HepG2 (cell line): Measurements from ENCODE around the gene PLPPR3. TPM values are rescaled to one million over a fixed set of nuclear protein-coding genes. Genes with fewer than 3 reads are reported as not detected.

Experiments
- FOXK2 ChIP-seq: fragments of 450-650 bp; IDR thresholded peaks from 2 replicates; pipeline ENCODE4 v1.6.1; 2016
- HMGXB4 ChIP-seq, 2 experiments: sonication (generic) in 1 of 2; formaldehyde crosslinking in 1 of 2; IDR thresholded peaks; 2 replicates each; pipeline versions ENCODE4 v1.4.0 to v1.6.1; 2018 to 2020; ENCODE audit warnings: missing genetic modification reagents in 2 of 2, borderline replicate concordance in 1 of 2, low read depth in 1 of 2, mild to moderate bottlenecking in 1 of 2, missing biosample characterization in 1 of 2
- MAFF ChIP-seq: IDR thresholded peaks from 2 replicates; pipeline ENCODE4 v1.6.1; 2011; ENCODE audit warnings: low read depth, low read length, improper control_type of control experiment
- MBD4 ChIP-seq: IDR thresholded peaks from 2 replicates; pipeline ENCODE4 v1.6.1; 2012; ENCODE audit warnings: low read length, inconsistent platforms, borderline replicate concordance
- PAWR ChIP-seq: sonication (generic); formaldehyde crosslinking; IDR thresholded peaks from 2 replicates; pipeline ENCODE4 v1.4.0; 2020; ENCODE audit warnings: missing genetic modification reagents, mild to moderate bottlenecking, borderline replicate concordance
- PBX2 ChIP-seq: IDR thresholded peaks from 2 replicates; pipeline ENCODE4 v1.6.1; 2016; ENCODE audit warnings: control low read depth
- SAP130 ChIP-seq: IDR thresholded peaks from 2 replicates; pipeline ENCODE4 v1.6.1; 2016; ENCODE audit warnings: low read depth
- SRF ChIP-seq: IDR thresholded peaks from 2 replicates; pipeline ENCODE4 v1.6.1; 2011; ENCODE audit warnings: mild to moderate bottlenecking, low read depth, low read length, moderate library complexity
- SRY ChIP-seq: sonication (generic); formaldehyde crosslinking; IDR thresholded peaks from 2 replicates; pipeline ENCODE4 v1.8.0; 2022; ENCODE audit warnings: mild to moderate bottlenecking, missing genetic modification reagents
- ZFY ChIP-seq: sonication (generic); formaldehyde crosslinking; IDR thresholded peaks from 2 replicates; pipeline ENCODE4 v1.4.0; 2020; ENCODE audit warnings: missing genetic modification reagents
- ZNF234 ChIP-seq: sonication (generic); formaldehyde crosslinking; conservative IDR thresholded peaks from 2 replicates; pipeline ENCODE4 v1.5.1; 2020; ENCODE audit warnings: mild to moderate bottlenecking, missing genetic modification reagents
- ZNF446 ChIP-seq: sonication (generic); formaldehyde crosslinking; IDR thresholded peaks from 2 replicates; pipeline ENCODE4 v1.5.0; 2020; ENCODE audit warnings: mild to moderate bottlenecking, missing genetic modification reagents
- ZNF891 ChIP-seq: sonication (generic); formaldehyde crosslinking; IDR thresholded peaks from 2 replicates; pipeline ENCODE4 v1.5.0; 2020; ENCODE audit warnings: mild to moderate bottlenecking, missing genetic modification reagents
- polyA plus RNA-seq, 8 experiments: library from polyadenylated mRNA; depleted of rRNA in 3 of 8; stranded (reverse) in 7 of 8; unstranded in 1 of 8; fragments of >200 nt; fragmentation: Illumina TruSeq in 4 of 8; extraction: Trizol in 4 of 8; gene quantifications; 2 replicates each; pipeline versions ENCODE4 v1.2.1 to v1.2.3, GENCODE V29; 2011 to 2016; ENCODE audit warnings: low read depth in 4 of 8, missing spikeins in 1 of 8, mixed read lengths in 1 of 8; ENCODE audit not compliant: insufficient read depth in 1 of 8
- total RNA-seq, 5 experiments: library from RNA; depleted of rRNA; stranded (reverse); fragments of >200 nt; fragmentation: Illumina TruSeq; extraction: Trizol; gene quantifications; 2 replicates each; pipeline ENCODE4 v1.2.3, GENCODE V29; 2016; ENCODE audit warnings: low read depth in 1 of 5
- TF ChIP-seq, protein P1 (sequence below): sonication (generic); formaldehyde crosslinking; IDR thresholded peaks from 2 replicates; pipeline ENCODE4 v1.5.1; 2020; ENCODE audit warnings: missing genetic modification reagents, mild to moderate bottlenecking, borderline replicate concordance
- TF ChIP-seq, protein P2 (sequence below): IDR thresholded peaks from 2 replicates; pipeline ENCODE4 v1.4.0; 2020; ENCODE audit warnings: mild to moderate bottlenecking, missing genetic modification reagents
- TF ChIP-seq, protein P3 (sequence below), 2 experiments: sonication (generic) in 1 of 2; formaldehyde crosslinking in 1 of 2; IDR thresholded peaks; 2 replicates each; pipeline versions ENCODE4 v1.4.0 to v1.6.1; 2016 to 2020; ENCODE audit warnings: borderline replicate concordance in 1 of 2, low read depth in 1 of 2, mild to moderate bottlenecking in 1 of 2, missing genetic modification reagents in 1 of 2

The PLPPR3 gene
- total and polyA plus RNA-seq, 2 of the 13 experiments (the other 11 are each of a cell fraction or from before 2014, with no cell fraction given): 0.07 to 0.16 TPM

DNA sequence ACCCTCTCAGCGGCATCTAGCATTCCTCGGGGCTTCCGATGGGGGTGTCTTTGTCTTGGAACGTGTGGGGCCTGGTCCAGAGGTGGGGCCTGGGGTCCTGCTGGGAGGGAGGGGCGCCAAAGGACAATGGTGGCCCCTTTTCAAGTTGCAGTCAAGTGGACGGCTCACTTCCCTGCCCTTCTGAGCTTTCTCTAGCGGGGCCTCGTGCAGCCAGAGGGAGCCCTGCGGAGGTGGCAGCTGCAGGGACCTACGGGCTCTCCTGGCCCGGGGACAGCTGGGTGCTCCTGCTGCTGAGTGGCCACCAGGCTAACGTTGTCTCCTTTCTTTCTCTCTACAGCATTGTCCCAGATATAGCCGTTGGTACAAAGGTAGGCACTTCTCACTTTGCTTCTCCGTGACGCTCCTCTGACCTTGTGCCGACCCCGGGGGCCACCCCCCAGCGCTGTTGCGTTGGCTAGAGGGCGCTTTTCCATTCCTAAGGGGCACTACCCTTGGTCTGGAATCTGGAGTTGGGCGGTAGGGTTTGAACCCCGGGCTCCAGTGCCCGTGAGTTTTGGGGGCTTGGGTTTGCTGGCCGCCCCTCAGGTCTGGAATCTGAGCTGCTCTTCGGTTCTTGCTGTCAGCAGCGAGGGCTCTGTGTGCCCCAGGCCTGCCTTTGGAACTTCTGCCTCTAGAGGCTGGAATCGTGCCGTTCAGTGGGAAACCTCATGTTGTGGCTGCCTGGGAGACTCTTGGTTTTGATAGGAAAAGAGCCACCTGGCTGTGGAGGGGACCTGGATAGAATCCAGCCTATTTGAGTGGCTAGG lies 22.5 kb downstream of the PLPPR3 start (continued):
- TF ChIP-seq ZNF891 (CRISPR knock-in tag) (0 out of 2 replicates have a peak, but pooled peaks have one; percentile 25), PAWR (CRISPR knock-in tag) (no peak), ZNF234 (no peak), ZFY (CRISPR knock-in tag) (no peak; the same call in 1 of the 2 replicates), MAFF (no peak), SRF (no peak), PBX2 (CRISPR knock-in tag) (no peak), ZNF446 (CRISPR knock-in tag) (no peak), MBD4 (no peak), HMGXB4 (CRISPR knock-in tag; IDR thresholded peaks at IDR 0.05; ENCODE audit: borderline replicate concordance in 1 of 2, low read depth in 1 of 2) (peak; percentile 53 to 66; a peak in 3 of 4 replicates), SAP130 (CRISPR knock-in tag) (peak; percentile 59), FOXK2 (no peak), SRY (CRISPR knock-in tag) (no peak)
- TF ChIP-seq, protein P1, sequence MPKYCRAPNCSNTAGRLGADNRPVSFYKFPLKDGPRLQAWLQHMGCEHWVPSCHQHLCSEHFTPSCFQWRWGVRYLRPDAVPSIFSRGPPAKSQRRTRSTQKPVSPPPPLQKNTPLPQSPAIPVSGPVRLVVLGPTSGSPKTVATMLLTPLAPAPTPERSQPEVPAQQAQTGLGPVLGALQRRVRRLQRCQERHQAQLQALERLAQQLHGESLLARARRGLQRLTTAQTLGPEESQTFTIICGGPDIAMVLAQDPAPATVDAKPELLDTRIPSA: no peak
- TF ChIP-seq, protein P2, sequence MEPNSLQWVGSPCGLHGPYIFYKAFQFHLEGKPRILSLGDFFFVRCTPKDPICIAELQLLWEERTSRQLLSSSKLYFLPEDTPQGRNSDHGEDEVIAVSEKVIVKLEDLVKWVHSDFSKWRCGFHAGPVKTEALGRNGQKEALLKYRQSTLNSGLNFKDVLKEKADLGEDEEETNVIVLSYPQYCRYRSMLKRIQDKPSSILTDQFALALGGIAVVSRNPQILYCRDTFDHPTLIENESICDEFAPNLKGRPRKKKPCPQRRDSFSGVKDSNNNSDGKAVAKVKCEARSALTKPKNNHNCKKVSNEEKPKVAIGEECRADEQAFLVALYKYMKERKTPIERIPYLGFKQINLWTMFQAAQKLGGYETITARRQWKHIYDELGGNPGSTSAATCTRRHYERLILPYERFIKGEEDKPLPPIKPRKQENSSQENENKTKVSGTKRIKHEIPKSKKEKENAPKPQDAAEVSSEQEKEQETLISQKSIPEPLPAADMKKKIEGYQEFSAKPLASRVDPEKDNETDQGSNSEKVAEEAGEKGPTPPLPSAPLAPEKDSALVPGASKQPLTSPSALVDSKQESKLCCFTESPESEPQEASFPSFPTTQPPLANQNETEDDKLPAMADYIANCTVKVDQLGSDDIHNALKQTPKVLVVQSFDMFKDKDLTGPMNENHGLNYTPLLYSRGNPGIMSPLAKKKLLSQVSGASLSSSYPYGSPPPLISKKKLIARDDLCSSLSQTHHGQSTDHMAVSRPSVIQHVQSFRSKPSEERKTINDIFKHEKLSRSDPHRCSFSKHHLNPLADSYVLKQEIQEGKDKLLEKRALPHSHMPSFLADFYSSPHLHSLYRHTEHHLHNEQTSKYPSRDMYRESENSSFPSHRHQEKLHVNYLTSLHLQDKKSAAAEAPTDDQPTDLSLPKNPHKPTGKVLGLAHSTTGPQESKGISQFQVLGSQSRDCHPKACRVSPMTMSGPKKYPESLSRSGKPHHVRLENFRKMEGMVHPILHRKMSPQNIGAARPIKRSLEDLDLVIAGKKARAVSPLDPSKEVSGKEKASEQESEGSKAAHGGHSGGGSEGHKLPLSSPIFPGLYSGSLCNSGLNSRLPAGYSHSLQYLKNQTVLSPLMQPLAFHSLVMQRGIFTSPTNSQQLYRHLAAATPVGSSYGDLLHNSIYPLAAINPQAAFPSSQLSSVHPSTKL: 0 out of 2 replicates have a peak, but pooled peaks have one; percentile 16
- TF ChIP-seq, protein P3, sequence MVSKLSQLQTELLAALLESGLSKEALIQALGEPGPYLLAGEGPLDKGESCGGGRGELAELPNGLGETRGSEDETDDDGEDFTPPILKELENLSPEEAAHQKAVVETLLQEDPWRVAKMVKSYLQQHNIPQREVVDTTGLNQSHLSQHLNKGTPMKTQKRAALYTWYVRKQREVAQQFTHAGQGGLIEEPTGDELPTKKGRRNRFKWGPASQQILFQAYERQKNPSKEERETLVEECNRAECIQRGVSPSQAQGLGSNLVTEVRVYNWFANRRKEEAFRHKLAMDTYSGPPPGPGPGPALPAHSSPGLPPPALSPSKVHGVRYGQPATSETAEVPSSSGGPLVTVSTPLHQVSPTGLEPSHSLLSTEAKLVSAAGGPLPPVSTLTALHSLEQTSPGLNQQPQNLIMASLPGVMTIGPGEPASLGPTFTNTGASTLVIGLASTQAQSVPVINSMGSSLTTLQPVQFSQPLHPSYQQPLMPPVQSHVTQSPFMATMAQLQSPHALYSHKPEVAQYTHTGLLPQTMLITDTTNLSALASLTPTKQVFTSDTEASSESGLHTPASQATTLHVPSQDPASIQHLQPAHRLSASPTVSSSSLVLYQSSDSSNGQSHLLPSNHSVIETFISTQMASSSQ (IDR thresholded peaks at IDR 0.05; ENCODE audit: low read depth): peak; percentile 0; the same call in 1 of the 2 replicates
- TF ChIP-seq, protein P3 (CRISPR knock-in tag; IDR thresholded peaks at IDR 0.05; ENCODE audit: borderline replicate concordance): no peak
